ENCODE results near the gene RPS6KA3.

GRCh38 chrX:20205927-20206708 is 60.6 kb downstream of the RPS6KA3 start:
- no peak for TF ChIP-seq CTCF (IDR thresholded peaks at IDR 0.05)
- no peak for TF ChIP-seq EZH2 (IDR thresholded peaks at IDR 0.05; ENCODE audit: borderline replicate concordance, insufficient read depth, low read depth, low read length, poor library complexity, severe bottlenecking)
